ENCODE measurements around the gene TREML2. TPM values are rescaled to one million over a fixed set of nuclear protein-coding genes. Genes with fewer than 3 reads are reported as not detected.

TREML2 gene
- total RNA-seq, 1 experiment from 2014 or later = not detected

Small RNA genes within 50 kb of the gene (small RNA-seq; reads per million reads assigned to genes)
- gene AL391903.2 (not detected), gene RNA5SP207 (0.99 reads per million, percentile 29 among the genes with 10 or more reads in this experiment)

Other genes starting within 250 kb of the TREML2 start
- gene UNC5CL, start 161.9 kb downstream of the TREML2 start, total RNA-seq (2014; rRNA removed; shearing (Covaris generic); ENCODE audit: low replicate concordance) = 1.1 and 3.3 TPM in 2 replicates
- not detected in 2 replicates for gene TSPO2, start 158.7 kb downstream of the TREML2 start, total RNA-seq (2014; rRNA removed; shearing (Covaris generic); ENCODE audit: low replicate concordance)
- gene APOBEC2, start 147.9 kb downstream of the TREML2 start, total RNA-seq (2014; rRNA removed; shearing (Covaris generic); ENCODE audit: low replicate concordance) = not detected in 2 replicates
- gene OARD1, start 128.8 kb downstream of the TREML2 start, total RNA-seq (2014; rRNA removed; shearing (Covaris generic); ENCODE audit: low replicate concordance) = 37.5 and 41.6 TPM in 2 replicates
- 15.7 and 23.7 TPM in 2 replicates for gene NFYA, start 128.2 kb downstream of the TREML2 start, total RNA-seq (2014; rRNA removed; shearing (Covaris generic); ENCODE audit: low replicate concordance)
- gene TREML1, start 46.8 kb downstream of the TREML2 start, total RNA-seq (2014; rRNA removed; shearing (Covaris generic); ENCODE audit: low replicate concordance) = not detected in 2 replicates
- gene TREM2, start 38.0 kb downstream of the TREML2 start, total RNA-seq (2014; rRNA removed; shearing (Covaris generic); ENCODE audit: low replicate concordance) = not detected in 2 replicates
- gene TREML4, start 27.2 kb upstream of the TREML2 start, total RNA-seq (2014; rRNA removed; shearing (Covaris generic); ENCODE audit: low replicate concordance) = not detected in 2 replicates
- not detected in 2 replicates for gene TREM1, start 85.5 kb upstream of the TREML2 start, total RNA-seq (2014; rRNA removed; shearing (Covaris generic); ENCODE audit: low replicate concordance)
- gene NCR2, start 134.5 kb upstream of the TREML2 start, total RNA-seq (2014; rRNA removed; shearing (Covaris generic); ENCODE audit: low replicate concordance) = not detected in 2 replicates

Data from Karpas-422 (cell line).